Calu3 (cell line): ENCODE measurements around the gene KLHL18. TPM values are rescaled to one million over a fixed set of nuclear protein-coding genes. Genes with fewer than 3 reads are reported as not detected.
"Not testable (repeated sequence)": the region's sequence is repeated elsewhere in the genome, so short reads cannot be mapped to it uniquely, and the experiment has no call there.

Experiments
- BruUV-seq: library from RNA; stranded (reverse); fragments of 400-500 nt; replicated peaks from 2 replicates; lab custom pipeline; 2021; lab: Mats Ljungman, UMichigan
- CTCF ChIA-PET: fragments of 300-600 bp; sonication (Branson Sonifier 250); formaldehyde crosslinking; loops from one replicate; lab custom pipeline; 2022; ENCODE audit warnings: antibody characterized with exemption; lab: Charles Lee
- DNase-seq: peaks from one replicate; pipeline ENCODE4 v3.0.0; 2022
- H3K27ac Mint-ChIP-seq: one replicate; pipeline ENCODE4 v1.8.0; 2022; ENCODE audit warnings: mixed read lengths; ENCODE audit not compliant: unreplicated experiment
- H3K27me3 Mint-ChIP-seq: one replicate; pipeline ENCODE4 v1.8.0; 2022; ENCODE audit warnings: mixed read lengths; ENCODE audit not compliant: unreplicated experiment
- H3K36me3 Mint-ChIP-seq: one replicate; pipeline ENCODE4 v1.8.0; 2022; ENCODE audit warnings: mild to moderate bottlenecking, moderate library complexity, mixed read lengths; ENCODE audit not compliant: insufficient read depth, unreplicated experiment
- H3K4me1 Mint-ChIP-seq: one replicate; pipeline ENCODE4 v1.8.0; 2022; ENCODE audit warnings: mild to moderate bottlenecking, low read depth, mixed read lengths; ENCODE audit not compliant: unreplicated experiment
- H3K4me3 Mint-ChIP-seq: one replicate; pipeline ENCODE4 v1.8.0; 2022; ENCODE audit warnings: mild to moderate bottlenecking, low read depth, moderate library complexity, mixed read lengths; ENCODE audit not compliant: unreplicated experiment
- H3K9me3 Mint-ChIP-seq: one replicate; pipeline ENCODE4 v1.8.0; 2022; ENCODE audit warnings: low read depth, mixed read lengths; ENCODE audit not compliant: unreplicated experiment
- CTCF ChIP-seq: fragments of 200-600 bp; IDR thresholded peaks from one replicate; pipeline ENCODE4 v1.8.0; 2022; ENCODE audit warnings: antibody characterized with exemption; ENCODE audit not compliant: unreplicated experiment
- intact Hi-C: fragments of 100-400 bp; cut with micrococcal nuclease; formaldehyde crosslinking; loops from one replicate; pipeline ENCODE4 v1.10.0; 2022; ENCODE audit not compliant: unreplicated experiment
- total RNA-seq: library from RNA; stranded (reverse); gene quantifications from 2 replicates; pipeline ENCODE4 v1.2.3, GENCODE V29; 2022

The KLHL18 gene
- total RNA-seq, 1 experiment from 2014 or later: 24.8 TPM

- H3K9me3 Mint-ChIP-seq: no peaks in the 10 kb centered on the region
- no TSS peak for BruUV-seq
- H3K27ac Mint-ChIP-seq: no peak overlapping the region
- intact Hi-C loops: no loop called here
- TF ChIP-seq CTCF: no peak
- CTCF ChIA-PET: no interaction called here
- H3K36me3 Mint-ChIP-seq: no peaks in the 10 kb centered on the region
- H3K4me1 Mint-ChIP-seq: no peaks in the 10 kb centered on the region
- no peaks in the 10 kb centered on the region for H3K27me3 Mint-ChIP-seq
- no peak for DNase-seq
- no peak overlapping the region for H3K4me3 Mint-ChIP-seq
Measured at GRCh38 chr3:47367631-47368030, 84.9 kb downstream of the KLHL18 start.

GRCh38 chr3:47370020-47370419, 87.3 kb downstream of the KLHL18 start:
- H3K4me1 Mint-ChIP-seq, DNase-seq, H3K27ac Mint-ChIP-seq, H3K4me3 Mint-ChIP-seq, H3K36me3 Mint-ChIP-seq, CTCF ChIA-PET, BruUV-seq, H3K27me3 Mint-ChIP-seq, H3K9me3 Mint-ChIP-seq: not testable (repeated sequence)
- intact Hi-C loops: loop anchor here (5.0 kb wide), 1 partner anchor 663 kb away; no protein-coding TSS in a partner anchor

- DNase-seq: no peak
Measured at GRCh38 chr3:47370887-47371697, 88.3 kb downstream of the KLHL18 start.

GRCh38 chr3:47374587-47374986, 91.8 kb downstream of the KLHL18 start:
- Mint-ChIP-seq H3K36me3 (peaks cover 4% of the 10 kb centered on the region), H3K4me3 (no peak overlapping the region), H3K4me1 (peaks cover 8% of the 10 kb centered on the region), H3K9me3 (no peaks in the 10 kb centered on the region), H3K27ac (no peak overlapping the region), H3K27me3 (no peaks in the 10 kb centered on the region)
- no TSS peak for BruUV-seq
- TF ChIP-seq CTCF: no peak
- intact Hi-C loops: loop anchor here (5.0 kb wide), 1 partner anchor 667 kb away; no protein-coding TSS in a partner anchor
- CTCF ChIA-PET: no interaction called here
- no peak for DNase-seq

More at GRCh38 chr3:47370887-47371697, 88.3 kb downstream of the KLHL18 start:
- Mint-ChIP-seq H3K9me3 (no peaks in the 10 kb centered on the region), H3K27ac (no peak overlapping the region), H3K4me1 (no peaks in the 10 kb centered on the region), H3K27me3 (no peaks in the 10 kb centered on the region), H3K36me3 (no peaks in the 10 kb centered on the region), H3K4me3 (no peak overlapping the region)
- intact Hi-C loops: loop anchor here (5.0 kb wide), 1 partner anchor 664 kb away; no protein-coding TSS in a partner anchor
- CTCF ChIA-PET: interaction anchor here (0.6 kb wide), 2 partner anchors 114 to 117 kb away, joined by 3 to 4 read pairs; no protein-coding TSS in a partner anchor
- peak; percentile 54 for TF ChIP-seq CTCF
- no TSS peak for BruUV-seq

GRCh38 chr3:47376393-47376792, 93.6 kb downstream of the KLHL18 start:
- no TSS peak for BruUV-seq
- CTCF ChIA-PET: no interaction called here
- Mint-ChIP-seq H3K9me3 (no peaks in the 10 kb centered on the region), H3K4me1 (peaks cover 19% of the 10 kb centered on the region), H3K27me3 (no peaks in the 10 kb centered on the region), H3K4me3 (no peak overlapping the region), H3K36me3 (peaks cover 22% of the 10 kb centered on the region), H3K27ac (no peak overlapping the region)
- TF ChIP-seq CTCF: no peak
- no peak for DNase-seq
- intact Hi-C loops: no loop called here
